Ishikawa (cell line): ENCODE data around the gene CT45A3.
A peak's percentile ranks its signal among the peaks of the same experiment; 100 is the strongest.
"Not testable (repeated sequence)": the region's sequence is repeated elsewhere in the genome, so short reads cannot be mapped to it uniquely, and the experiment has no call there.

Experiments used
- CEBPB ChIP-seq: IDR thresholded peaks from 2 replicates; pipeline ENCODE4 v1.6.1; 2012
- CREB1 ChIP-seq: IDR thresholded peaks from 2 replicates; pipeline ENCODE4 v1.6.1; 2012; ENCODE audit warnings: low read depth
- EGR1 ChIP-seq: IDR thresholded peaks from 2 replicates; pipeline ENCODE4 v1.6.1; 2012
- EP300 ChIP-seq: IDR thresholded peaks from 2 replicates; pipeline ENCODE4 v1.6.1; 2012; ENCODE audit warnings: borderline replicate concordance
- FOXM1 ChIP-seq: IDR thresholded peaks from 2 replicates; pipeline ENCODE4 v1.6.1; 2012; ENCODE audit warnings: low read depth, borderline replicate concordance
- NFIC ChIP-seq: IDR thresholded peaks from 2 replicates; pipeline ENCODE4 v1.6.1; 2012
- RAD21 ChIP-seq: IDR thresholded peaks from 2 replicates; pipeline ENCODE4 v1.6.1; 2012; ENCODE audit warnings: low read depth
- TAF1 ChIP-seq: IDR thresholded peaks from 2 replicates; pipeline ENCODE4 v1.6.1; 2012; ENCODE audit warnings: low read depth, mild to moderate bottlenecking
- TCF12 ChIP-seq: IDR thresholded peaks from 2 replicates; pipeline ENCODE4 v1.6.1; 2012; ENCODE audit warnings: low read depth
- TEAD4 ChIP-seq: IDR thresholded peaks from 2 replicates; pipeline ENCODE4 v1.6.1; 2012
- USF1 ChIP-seq: IDR thresholded peaks from 2 replicates; pipeline ENCODE4 v1.6.1; 2012
- YY1 ChIP-seq: IDR thresholded peaks from 2 replicates; pipeline ENCODE4 v1.6.1; 2012; ENCODE audit warnings: low read depth
- ZBTB7A ChIP-seq: IDR thresholded peaks from 2 replicates; pipeline ENCODE4 v1.6.1; 2012; ENCODE audit warnings: low read depth
- TF ChIP-seq, protein P1 (sequence below): IDR thresholded peaks from 2 replicates; pipeline ENCODE4 v1.6.1; 2012; ENCODE audit warnings: low read depth, mild to moderate bottlenecking
- TF ChIP-seq, protein P2 (sequence below): IDR thresholded peaks from 2 replicates; pipeline ENCODE4 v1.6.1; 2012

The CT45A3 gene

DNA sequence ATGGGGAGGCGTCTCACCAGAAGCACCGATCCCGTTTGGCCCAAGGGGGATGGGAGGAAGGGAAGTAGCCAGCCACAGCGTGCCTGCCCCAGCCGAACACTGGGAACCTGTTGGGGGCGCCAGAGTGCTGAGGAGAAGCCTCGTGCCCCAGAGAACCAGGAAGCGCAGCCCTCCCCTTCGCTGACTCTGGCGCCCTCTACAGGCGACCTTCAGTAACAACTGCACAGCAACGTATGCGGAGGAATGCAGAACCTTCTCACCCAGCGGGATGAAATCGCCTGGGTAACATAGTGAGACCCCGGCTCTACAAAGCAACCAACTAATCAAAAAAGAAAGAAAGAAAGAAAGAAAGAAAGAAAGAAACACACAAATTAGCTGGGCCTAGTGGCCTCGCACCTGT, at the start of gene CT45A3:
Gene CT45A3, minus strand, starts transcription at position 101 of the 400 bp plus-strand sequence. CDS start 3,747 bp downstream, outside the sequence.
- not testable (repeated sequence) for TF ChIP-seq FOXM1, ZBTB7A
- TF ChIP-seq, protein P1, sequence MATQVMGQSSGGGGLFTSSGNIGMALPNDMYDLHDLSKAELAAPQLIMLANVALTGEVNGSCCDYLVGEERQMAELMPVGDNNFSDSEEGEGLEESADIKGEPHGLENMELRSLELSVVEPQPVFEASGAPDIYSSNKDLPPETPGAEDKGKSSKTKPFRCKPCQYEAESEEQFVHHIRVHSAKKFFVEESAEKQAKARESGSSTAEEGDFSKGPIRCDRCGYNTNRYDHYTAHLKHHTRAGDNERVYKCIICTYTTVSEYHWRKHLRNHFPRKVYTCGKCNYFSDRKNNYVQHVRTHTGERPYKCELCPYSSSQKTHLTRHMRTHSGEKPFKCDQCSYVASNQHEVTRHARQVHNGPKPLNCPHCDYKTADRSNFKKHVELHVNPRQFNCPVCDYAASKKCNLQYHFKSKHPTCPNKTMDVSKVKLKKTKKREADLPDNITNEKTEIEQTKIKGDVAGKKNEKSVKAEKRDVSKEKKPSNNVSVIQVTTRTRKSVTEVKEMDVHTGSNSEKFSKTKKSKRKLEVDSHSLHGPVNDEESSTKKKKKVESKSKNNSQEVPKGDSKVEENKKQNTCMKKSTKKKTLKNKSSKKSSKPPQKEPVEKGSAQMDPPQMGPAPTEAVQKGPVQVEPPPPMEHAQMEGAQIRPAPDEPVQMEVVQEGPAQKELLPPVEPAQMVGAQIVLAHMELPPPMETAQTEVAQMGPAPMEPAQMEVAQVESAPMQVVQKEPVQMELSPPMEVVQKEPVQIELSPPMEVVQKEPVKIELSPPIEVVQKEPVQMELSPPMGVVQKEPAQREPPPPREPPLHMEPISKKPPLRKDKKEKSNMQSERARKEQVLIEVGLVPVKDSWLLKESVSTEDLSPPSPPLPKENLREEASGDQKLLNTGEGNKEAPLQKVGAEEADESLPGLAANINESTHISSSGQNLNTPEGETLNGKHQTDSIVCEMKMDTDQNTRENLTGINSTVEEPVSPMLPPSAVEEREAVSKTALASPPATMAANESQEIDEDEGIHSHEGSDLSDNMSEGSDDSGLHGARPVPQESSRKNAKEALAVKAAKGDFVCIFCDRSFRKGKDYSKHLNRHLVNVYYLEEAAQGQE: not testable (repeated sequence)

- not testable (repeated sequence) for TF ChIP-seq YY1, TCF12, CEBPB
Observed at GRCh38 chrX:135802687-135803086, 34.7 kb upstream of the CT45A3 start, which contains the start of gene CT45A6. Gene CT45A6, minus strand, starts transcription at chrX:135802787. Its CDS starts 3,794 bp downstream, at chrX:135798993.

GRCh38 chrX:135785403-135785802, 17.4 kb upstream of the CT45A3 start, which contains the start of gene CT45A5:
Gene CT45A5, minus strand, starts transcription at chrX:135785503. Its CDS starts 3,774 bp downstream, at chrX:135781729.
- not testable (repeated sequence) for TF ChIP-seq EP300, TAF1
- TF ChIP-seq, protein P1: not testable (repeated sequence)

DNA sequence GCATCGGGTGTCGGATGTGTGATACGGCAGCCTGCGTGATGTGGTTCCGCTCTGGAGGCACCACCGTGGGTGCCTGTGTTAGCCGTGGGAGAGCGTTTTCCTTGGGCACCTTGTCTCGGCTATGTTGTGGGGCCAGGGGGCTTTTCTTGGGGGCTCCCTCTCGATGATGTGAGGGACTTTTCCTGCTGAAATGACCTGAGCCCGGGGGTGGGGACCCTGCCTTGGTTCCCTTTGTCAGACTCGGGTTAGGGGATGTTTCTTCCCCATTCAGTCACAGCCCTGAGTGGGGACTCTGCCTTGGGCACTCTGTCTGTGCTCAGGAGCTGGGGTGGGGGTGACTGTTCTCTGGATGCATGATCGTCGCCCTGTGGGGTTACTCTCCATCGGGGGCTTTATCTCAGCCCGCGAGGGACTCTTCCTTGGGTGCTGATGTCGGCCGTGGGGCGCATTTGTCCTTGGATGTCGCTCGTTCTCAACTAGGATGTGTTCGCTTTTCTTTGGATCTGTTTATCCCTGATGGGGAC, 26.7 kb downstream of the CT45A3 start:
- TF ChIP-seq, protein P1: no peak

- TF ChIP-seq CREB1 (no peak), TCF12 (no peak), RAD21 (peak; percentile 56), YY1 (peak; percentile 74), NFIC (no peak), CEBPB (peak; percentile 34; the same call in 1 of the 2 replicates), EP300 (no peak), ZBTB7A (no peak), TAF1 (peak; percentile 28; the same call in 1 of the 2 replicates)
- TF ChIP-seq, protein P2, sequence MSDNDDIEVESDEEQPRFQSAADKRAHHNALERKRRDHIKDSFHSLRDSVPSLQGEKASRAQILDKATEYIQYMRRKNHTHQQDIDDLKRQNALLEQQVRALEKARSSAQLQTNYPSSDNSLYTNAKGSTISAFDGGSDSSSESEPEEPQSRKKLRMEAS: peak; percentile 75; the same call in 1 of the 2 replicates
Observed at GRCh38 chrX:135740681-135741149, 27.3 kb downstream of the CT45A3 start.

DNA sequence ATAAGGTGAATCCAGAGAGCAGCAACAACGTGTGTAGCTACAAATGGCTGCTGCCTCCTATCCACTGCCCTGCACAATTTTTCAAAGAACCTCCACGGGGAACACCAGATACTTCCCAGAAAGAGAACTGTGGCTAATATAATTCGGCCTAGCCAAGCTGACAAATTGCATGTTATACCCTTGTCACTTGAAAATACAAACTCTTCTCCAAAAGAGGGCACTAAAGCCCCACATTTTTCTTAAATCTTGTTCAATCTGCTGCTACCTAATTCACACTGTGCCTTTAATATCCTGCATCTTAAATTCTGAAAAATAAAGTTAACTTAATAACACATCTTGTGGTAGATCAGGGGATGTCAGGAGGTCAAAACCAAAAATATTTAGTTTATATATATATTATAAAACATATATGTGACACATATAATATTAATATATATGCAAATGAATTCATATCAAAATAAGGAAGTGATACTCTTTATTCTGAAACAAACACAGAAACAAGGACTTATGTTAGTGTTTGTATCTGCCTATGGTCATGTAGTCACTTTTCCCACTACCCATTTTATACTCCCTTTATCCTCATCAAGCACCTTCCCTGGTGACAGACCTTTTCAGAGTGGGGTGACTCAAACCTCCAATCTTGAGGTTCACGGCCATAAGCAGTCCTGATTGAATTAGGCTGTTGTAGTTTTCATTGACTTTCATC, 30.5 kb downstream of the CT45A3 start:
- no peak for TF ChIP-seq FOXM1
- TF ChIP-seq RAD21: 0 out of 2 replicates have a peak, but pooled peaks have one; percentile 6

DNA sequence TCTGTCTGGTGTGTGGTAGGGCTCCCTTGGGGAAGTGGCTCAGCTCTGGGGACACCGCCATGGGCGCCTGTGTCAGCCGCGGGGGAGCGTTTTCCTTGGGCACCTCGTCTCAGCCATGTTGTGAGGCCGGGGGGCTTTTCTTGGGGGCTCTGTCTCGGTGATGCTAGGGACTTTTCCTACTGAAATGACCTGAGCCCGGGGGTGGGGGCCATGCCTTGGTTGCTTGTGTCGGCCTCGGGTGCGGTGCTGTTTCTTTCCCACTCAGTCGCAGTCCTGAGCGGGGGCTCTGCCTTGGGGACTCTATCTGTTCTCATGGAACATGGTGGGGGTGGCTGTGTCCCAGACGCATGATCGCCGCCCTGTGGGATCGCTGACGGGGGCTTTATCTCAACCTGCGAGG, 54.2 kb downstream of the CT45A3 start:
- no peak for TF ChIP-seq ZBTB7A
- TF ChIP-seq TAF1: no peak
- no peak for TF ChIP-seq RAD21
- TF ChIP-seq, protein P1: no peak
- TF ChIP-seq CEBPB: no peak
- no peak for TF ChIP-seq EP300
- TF ChIP-seq YY1: no peak
- no peak for TF ChIP-seq FOXM1
- no peak for TF ChIP-seq USF1
- TF ChIP-seq, protein P2: no peak
- TF ChIP-seq EGR1: no peak
- TF ChIP-seq NFIC: no peak
- TF ChIP-seq TEAD4: no peak
- TF ChIP-seq CREB1: no peak
- no peak for TF ChIP-seq TCF12
